ENCODE measurements around the gene GNG13. TPM values are rescaled to one million over a fixed set of nuclear protein-coding genes. Genes with fewer than 3 reads are reported as not detected.

GNG13 gene, protein sequence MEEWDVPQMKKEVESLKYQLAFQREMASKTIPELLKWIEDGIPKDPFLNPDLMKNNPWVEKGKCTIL
- 3.8 TPM for total RNA-seq

DNA sequence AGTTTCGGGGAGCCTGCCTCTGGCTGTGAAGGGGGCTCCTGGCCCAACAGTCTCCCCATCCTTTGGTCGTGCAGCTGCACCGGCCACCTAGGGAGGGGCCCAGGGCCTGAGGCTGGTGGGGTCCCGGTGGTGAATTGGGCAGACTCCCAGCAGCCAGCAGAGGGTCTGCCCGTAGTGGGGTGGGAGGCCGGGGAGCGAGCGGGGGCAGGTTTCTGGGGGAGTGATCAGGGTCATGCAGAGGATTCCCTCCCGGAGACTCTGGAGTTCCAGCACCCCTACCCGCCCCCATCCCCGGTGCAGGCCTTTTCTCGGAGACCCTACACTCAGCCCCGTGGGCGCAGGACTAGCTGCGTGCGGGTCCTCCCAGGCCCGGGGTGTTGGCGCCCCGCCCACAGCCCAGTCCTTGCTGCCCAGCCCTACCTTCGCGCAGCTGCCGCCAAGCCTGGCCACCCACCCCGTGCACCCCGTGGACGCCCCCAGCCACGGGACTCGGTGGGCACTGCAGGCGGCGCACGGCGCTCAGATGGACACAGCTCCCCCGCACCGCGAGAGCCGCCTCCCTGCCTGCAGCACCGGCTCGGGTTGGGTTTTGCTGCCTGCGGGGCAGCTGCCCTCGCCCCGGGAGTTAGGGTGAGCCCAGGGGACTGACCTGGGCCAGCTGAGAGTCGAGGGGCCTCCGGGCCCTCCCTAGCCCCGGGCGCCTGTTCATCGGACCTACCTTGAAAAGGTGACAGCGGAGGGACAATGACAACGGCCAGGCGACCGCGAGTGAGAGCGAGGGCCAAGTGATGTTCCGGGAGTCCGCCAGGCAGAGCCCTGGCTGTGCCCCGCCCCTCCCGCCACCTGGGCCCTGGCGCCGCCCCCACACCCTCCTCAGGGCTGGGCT lies at the start of gene GNG13:
TSS of gene GNG13 (minus strand) at position 787 of the 886 bp plus-strand sequence. CDS start 1,657 bp downstream, outside the sequence.

DNA sequence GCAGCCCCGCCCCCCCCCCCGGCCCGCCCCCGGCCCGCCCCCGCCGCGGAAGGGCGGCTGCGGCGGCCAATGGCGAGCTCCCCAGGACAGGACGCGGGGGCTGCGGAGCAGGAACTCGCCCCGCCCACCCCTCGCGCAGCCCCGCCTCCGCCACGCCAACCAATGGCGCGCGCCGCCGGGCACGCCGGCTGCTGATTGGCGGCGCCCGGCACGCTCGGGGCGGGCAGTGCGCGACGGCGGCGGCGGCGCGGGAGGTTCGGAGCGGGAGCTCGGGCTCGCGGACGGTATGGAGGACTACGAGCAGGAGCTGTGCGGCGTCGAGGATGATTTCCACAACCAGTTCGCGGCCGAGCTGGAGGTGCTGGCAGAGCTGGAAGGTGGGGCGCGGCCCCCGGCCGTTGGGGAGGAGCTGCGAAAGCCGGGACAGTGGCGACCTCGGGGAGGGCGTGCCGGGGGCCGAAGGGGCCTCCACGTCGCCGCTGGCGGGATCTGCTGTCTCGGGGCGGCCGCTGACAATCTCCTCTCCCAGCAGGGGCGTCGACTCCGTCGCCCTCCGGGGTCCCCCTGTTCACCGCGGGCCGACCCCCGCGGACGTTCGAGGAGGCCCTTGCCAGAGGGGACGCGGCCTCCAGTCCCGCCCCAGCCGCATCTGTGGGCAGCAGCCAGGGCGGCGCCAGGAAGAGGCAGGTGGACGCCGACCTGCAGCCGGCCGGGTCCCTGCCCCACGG lies 12.0 kb downstream of the GNG13 start, which contains the start of gene CHTF18:
TSS of gene CHTF18 (plus strand) at position 222 of the 728 bp plus-strand sequence. CDS start at position 287, 65 bp downstream.

DNA sequence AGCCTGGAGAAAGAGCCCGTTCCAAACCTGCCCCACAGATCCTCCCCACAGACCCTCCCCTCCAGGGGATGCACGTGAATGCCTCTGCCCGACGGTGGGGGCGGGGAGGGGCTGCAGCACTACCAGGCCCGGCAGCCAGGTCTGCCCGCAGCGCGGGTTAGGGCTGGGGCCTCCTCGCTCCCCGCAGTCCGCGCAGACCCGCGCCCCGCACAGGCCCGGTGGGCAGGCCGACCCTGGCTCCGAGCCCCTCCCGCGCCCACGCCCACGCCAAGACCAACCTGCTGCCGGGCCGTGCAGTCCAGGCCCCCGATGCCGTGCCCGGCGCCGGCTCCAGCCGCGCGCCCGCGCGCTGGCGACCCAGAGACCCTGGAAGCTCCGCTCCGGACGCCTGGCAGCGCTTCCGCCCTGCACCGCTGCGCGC lies 12.5 kb downstream of the GNG13 start, which contains the start of gene RPUSD1:
TSS of gene RPUSD1 (minus strand) at position 404 of the 421 bp plus-strand sequence. CDS start 644 bp downstream, outside the sequence.

DNA sequence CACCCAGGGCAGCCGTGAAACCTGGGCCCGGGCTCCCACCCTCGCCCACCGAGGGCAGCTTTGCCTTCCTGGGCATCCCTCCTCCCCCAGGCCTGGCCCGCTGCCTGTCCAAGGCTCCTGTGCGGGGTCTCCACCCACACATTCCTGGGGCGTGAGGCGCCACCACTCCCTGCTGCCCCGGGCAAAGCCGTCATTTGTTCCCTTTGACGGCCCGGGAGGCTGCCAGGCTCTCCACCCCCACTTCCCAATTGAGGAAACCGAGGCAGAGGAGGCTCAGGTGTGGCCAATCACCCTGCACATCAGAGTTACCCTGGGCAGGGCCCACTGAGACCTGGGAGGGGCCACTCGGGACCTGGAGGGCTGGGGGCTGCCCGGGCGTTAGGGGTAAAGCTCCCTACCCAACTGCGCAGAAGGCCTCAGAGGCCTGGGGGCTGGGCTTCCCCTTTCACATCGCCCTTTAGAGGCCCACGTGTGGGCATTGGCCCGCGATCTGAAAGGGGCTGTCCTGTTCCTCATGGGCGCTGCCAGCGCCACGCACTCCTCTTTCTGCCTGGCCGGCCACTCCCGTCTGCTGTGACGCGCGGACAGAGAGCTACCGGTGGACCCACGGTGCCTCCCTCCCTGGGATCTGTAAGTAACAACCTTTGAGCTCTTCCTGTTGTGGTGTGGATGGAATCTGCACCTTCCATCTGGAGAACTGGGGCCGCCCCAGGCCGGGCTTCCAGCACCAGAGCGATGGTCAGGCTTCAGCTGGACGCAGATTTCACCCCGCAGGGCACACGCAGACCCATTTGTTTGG lies 39.8 kb downstream of the GNG13 start, which contains the start of gene MSLN:
TSS of gene MSLN (plus strand) at position 190 of the 799 bp plus-strand sequence. CDS start 1,947 bp downstream, outside the sequence.

Other genes with a start within 250 kb of the GNG13 start
- gene PRR35, start 240.3 kb downstream of the GNG13 start, total RNA-seq, result 2.0 TPM
- gene NHLRC4, start 233.7 kb downstream of the GNG13 start, total RNA-seq, result 0.66 TPM
- gene PIGQ, start 230.8 kb downstream of the GNG13 start, total RNA-seq, result 36.3 TPM
- 18.9 TPM for gene RAB40C, start 210.7 kb downstream of the GNG13 start, total RNA-seq
- gene WFIKKN1, start 169.7 kb downstream of the GNG13 start, total RNA-seq, result 0.71 TPM
- 54.3 TPM for gene METTL26, start 164.4 kb downstream of the GNG13 start, total RNA-seq
- 8.7 TPM for gene MCRIP2, start 158.9 kb downstream of the GNG13 start, total RNA-seq
- gene WDR90, start 151.4 kb downstream of the GNG13 start, total RNA-seq, result 33.2 TPM
- 56.3 TPM for gene RHOT2, start 132.6 kb downstream of the GNG13 start, total RNA-seq
- gene RHBDL1, start 125.1 kb downstream of the GNG13 start, total RNA-seq, result 4.3 TPM
- 55.4 TPM for gene STUB1, start 120.3 kb downstream of the GNG13 start, total RNA-seq
- gene JMJD8, start 116.4 kb downstream of the GNG13 start, total RNA-seq, result 43.3 TPM
- 8.1 TPM for gene WDR24, start 110.3 kb downstream of the GNG13 start, total RNA-seq
- gene FBXL16, start 94.9 kb downstream of the GNG13 start, total RNA-seq, result 5.8 TPM
- gene METRN, start 85.6 kb downstream of the GNG13 start, total RNA-seq, result 41.1 TPM
- 25.7 TPM for gene ANTKMT, start 79.6 kb downstream of the GNG13 start, total RNA-seq
- gene CCDC78, start 74.3 kb downstream of the GNG13 start, total RNA-seq, result 1.0 TPM
- 4.0 TPM for gene HAGHL, start 73.6 kb downstream of the GNG13 start, total RNA-seq
- gene CIAO3, start 59.7 kb downstream of the GNG13 start, total RNA-seq, result 42.7 TPM
- gene MSLN, start 40.0 kb downstream of the GNG13 start, total RNA-seq, result 19.4 TPM
- gene RPUSD1, start 12.4 kb downstream of the GNG13 start, total RNA-seq, result 19.1 TPM
- 49.8 TPM for gene CHTF18, start 12.1 kb downstream of the GNG13 start, total RNA-seq
- 50.5 TPM for gene LMF1, start 170.2 kb upstream of the GNG13 start, total RNA-seq
- 58.4 TPM for gene SOX8, start 181.0 kb upstream of the GNG13 start, total RNA-seq